Activated CD8-positive, alpha-beta T cell treated with anti-CD3 and anti-CD28 coated beads, Interleukin-2, amount 10 ng/mL, durations not matched to agents 7 days and 5 days (primary cell): ENCODE results near the gene NEUROG1. TPM values are rescaled to one million over a fixed set of nuclear protein-coding genes. Genes with fewer than 3 reads are reported as not detected.

ENCODE experiments used
- ATAC-seq: fragments of 150-1000 bp; cut with Tn5 transposase; one replicate; pipeline ENCODE4 v1.10.0; 2021; ENCODE audit warnings: moderate library complexity
- CTCF ChIA-PET: fragments of 350-600 bp; sonication (Branson Sonifier 250); formaldehyde crosslinking; loops from one replicate; lab custom pipeline; 2021; ENCODE audit warnings: antibody characterized with exemption; lab: Charles Lee
- POLR2A ChIA-PET: fragments of 350-600 bp; sonication (Branson Sonifier 250); formaldehyde crosslinking; loops from one replicate; lab custom pipeline; 2021; ENCODE audit warnings: antibody characterized with exemption; lab: Charles Lee
- DNase-seq: peaks from one replicate; pipeline ENCODE4 v3.0.0-alpha.2; 2020
- H3K27ac Mint-ChIP-seq: one replicate; pipeline ENCODE4 v1.8.0; 2021; ENCODE audit warnings: mild to moderate bottlenecking, mixed read lengths
- H3K27me3 Mint-ChIP-seq: one replicate; pipeline ENCODE4 v1.8.0; 2021; ENCODE audit warnings: low read depth, mixed read lengths
- H3K36me3 Mint-ChIP-seq: one replicate; pipeline ENCODE4 v1.8.0; 2021; ENCODE audit warnings: low read depth, mixed read lengths
- H3K4me1 Mint-ChIP-seq: one replicate; pipeline ENCODE4 v1.8.0; 2021; ENCODE audit warnings: low read depth, mixed read lengths
- H3K4me3 Mint-ChIP-seq: one replicate; pipeline ENCODE4 v1.8.0; 2021; ENCODE audit warnings: mild to moderate bottlenecking, mixed read lengths
- H3K9me3 Mint-ChIP-seq: one replicate; pipeline ENCODE4 v1.8.0; 2022; ENCODE audit warnings: mixed read lengths; ENCODE audit not compliant: insufficient read depth
- total RNA-seq, 2 experiments: library from RNA; stranded (reverse); gene quantifications; one replicate each; pipeline ENCODE4 v1.2.3, GENCODE V29; 2021

Gene NEUROG1
- total RNA-seq, 2 experiments from 2014 or later: not detected

- H3K4me3 Mint-ChIP-seq: no peak overlapping the region
- H3K27me3 Mint-ChIP-seq: peaks cover 77% of the 10 kb centered on the region
- no peak for ATAC-seq
- no peak for DNase-seq
- peaks cover 2% of the 10 kb centered on the region for H3K36me3 Mint-ChIP-seq
- POLR2A ChIA-PET: no interaction called here
- CTCF ChIA-PET: no interaction called here
- no peak overlapping the region for H3K27ac Mint-ChIP-seq
- no peaks in the 10 kb centered on the region for H3K9me3 Mint-ChIP-seq
- H3K4me1 Mint-ChIP-seq: peaks cover 7% of the 10 kb centered on the region
Measured at GRCh38 chr5:135491552-135492318, 44.0 kb downstream of the NEUROG1 start.

DNA sequence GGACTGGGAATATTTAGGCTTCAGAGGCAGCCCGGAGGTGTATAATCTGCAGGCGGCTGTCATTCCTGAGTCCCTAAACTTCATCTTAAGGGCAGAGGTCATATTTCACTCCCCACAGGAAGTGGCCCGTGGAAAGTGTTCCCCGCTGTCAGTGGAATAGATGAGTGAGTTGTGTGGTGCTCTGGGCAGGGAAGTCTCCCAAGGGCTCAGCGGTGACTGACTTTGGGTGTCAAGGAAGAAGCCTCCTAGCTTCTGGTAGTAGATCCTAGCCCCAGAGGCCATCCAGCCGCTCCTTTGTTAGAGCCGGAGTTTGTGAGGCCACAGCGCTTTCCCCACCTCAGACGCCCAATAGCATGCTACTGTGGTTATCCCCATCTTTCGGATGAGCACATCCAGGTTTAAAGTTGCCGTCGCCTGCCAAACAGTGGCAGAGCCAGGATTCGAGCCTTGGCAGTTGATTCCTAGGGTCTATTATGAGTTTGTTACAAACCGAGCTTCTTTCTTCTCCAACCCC is 44.7 kb downstream of the NEUROG1 start:
- DNase-seq (no peak), ATAC-seq (no peak)
- Mint-ChIP-seq H3K36me3 (peaks cover 2% of the 10 kb centered on the region), H3K27me3 (peaks cover 80% of the 10 kb centered on the region), H3K9me3 (no peaks in the 10 kb centered on the region), H3K27ac (no peak overlapping the region), H3K4me1 (peaks cover 7% of the 10 kb centered on the region), H3K4me3 (no peak overlapping the region)
- CTCF ChIA-PET: interaction anchor here (0.8 to 1.7 kb wide), 2 partner anchors 25 to 70 kb away, joined by 3 to 6 read pairs; no protein-coding TSS in a partner anchor
- POLR2A ChIA-PET: no interaction called here

DNA sequence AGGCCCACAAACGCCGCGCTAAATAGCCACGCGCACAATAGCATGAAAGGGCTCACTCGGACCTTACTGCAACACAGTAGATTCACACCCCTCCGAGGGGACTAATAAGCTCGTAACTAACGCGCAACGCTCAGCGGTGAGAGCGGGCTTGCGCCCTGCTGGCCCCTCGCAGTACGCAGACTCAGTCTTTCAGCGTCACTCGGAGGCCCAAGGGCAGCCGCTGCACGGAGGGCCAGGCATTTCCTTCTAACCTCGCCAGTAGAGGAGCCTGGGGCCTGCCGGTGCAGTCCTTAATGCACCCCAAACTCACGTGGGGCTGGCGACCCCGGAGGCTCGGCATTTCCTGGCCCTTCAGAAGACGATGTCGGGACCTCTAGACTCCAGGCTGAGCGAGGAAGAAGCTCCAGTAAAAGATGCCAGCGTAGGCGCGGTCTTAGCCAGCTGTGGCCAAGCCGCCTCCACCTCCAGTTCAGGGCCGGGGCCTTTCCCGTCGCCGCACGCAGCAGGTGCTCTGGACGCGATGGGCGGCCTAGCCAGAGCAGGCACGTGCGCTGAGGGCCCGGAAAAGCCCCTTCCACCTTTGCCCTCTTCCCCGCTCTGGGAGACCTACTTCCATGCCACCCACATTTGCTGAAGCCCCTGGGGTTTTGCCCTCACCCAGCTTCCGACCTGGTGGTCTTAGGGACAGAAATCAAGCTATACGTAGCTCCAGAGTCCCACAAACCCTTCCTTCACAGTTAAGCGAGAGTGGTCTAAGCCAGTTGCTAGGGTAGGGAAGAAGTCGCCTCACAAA is 45.3 kb downstream of the NEUROG1 start:
- no peak for ATAC-seq
- peaks cover 2% of the 10 kb centered on the region for H3K36me3 Mint-ChIP-seq
- no peak overlapping the region for H3K27ac Mint-ChIP-seq
- CTCF ChIA-PET: interaction anchor here (0.8 to 1.7 kb wide), 2 partner anchors 25 to 71 kb away, joined by 3 to 6 read pairs; no protein-coding TSS in a partner anchor
- no peaks in the 10 kb centered on the region for H3K9me3 Mint-ChIP-seq
- no peak for DNase-seq
- H3K4me3 Mint-ChIP-seq: no peak overlapping the region
- H3K27me3 Mint-ChIP-seq: peaks cover 84% of the 10 kb centered on the region
- POLR2A ChIA-PET: no interaction called here
- H3K4me1 Mint-ChIP-seq: peaks cover 7% of the 10 kb centered on the region

DNA sequence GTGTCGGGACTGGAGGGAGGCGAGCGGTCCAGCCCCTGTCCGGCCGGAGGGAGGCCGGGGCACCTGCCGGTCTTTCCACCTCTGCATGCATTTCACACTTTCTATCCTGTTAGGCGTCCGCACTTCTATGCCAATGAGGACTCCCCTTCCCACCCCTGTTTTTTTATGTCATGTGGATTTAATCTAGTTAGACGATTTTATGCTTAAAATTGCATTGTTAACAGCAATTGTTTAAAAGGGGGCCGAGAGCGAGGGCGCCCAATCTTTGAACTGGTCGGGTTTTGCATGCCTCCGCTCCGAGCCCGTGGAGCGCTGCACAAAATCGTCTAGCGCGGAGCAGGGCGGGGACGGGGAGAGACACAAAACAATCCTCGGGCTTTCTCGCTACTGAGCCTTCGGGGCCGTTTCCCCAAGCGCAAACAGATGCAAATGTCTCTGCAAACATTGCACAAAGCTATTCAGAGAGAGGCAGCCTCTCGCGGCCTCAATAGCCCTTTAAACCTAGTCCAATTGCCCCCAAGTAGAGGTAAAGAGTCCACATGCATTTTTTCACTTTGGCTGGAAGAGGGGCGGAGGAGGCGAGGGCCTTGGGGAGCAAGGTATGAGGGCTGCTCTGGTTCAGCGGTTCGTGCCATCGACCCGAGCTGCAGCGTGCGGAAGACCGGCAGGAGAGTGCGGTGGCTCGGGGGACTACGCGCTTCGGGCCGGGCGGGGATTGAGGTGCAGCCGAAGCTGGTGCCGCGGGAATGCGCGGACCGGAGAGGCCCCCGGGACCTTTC is 46.1 kb downstream of the NEUROG1 start:
- ATAC-seq (no peak), DNase-seq (no peak)
- H3K27ac Mint-ChIP-seq: peak overlapping the region; percentile 16
- H3K27me3 Mint-ChIP-seq: peaks cover 85% of the 10 kb centered on the region
- no peak overlapping the region for H3K4me3 Mint-ChIP-seq
- H3K36me3 Mint-ChIP-seq: peaks cover 2% of the 10 kb centered on the region
- ChIA-PET POLR2A (no interaction called here), CTCF (interaction anchor here (1.7 kb wide), 1 partner anchor 24 kb away, joined by 6 read pairs; no protein-coding TSS in a partner anchor)
- no peaks in the 10 kb centered on the region for H3K9me3 Mint-ChIP-seq
- H3K4me1 Mint-ChIP-seq: peaks cover 7% of the 10 kb centered on the region

- no peak overlapping the region for H3K27ac Mint-ChIP-seq
- H3K36me3 Mint-ChIP-seq: peaks cover 2% of the 10 kb centered on the region
- peaks cover 7% of the 10 kb centered on the region for H3K4me1 Mint-ChIP-seq
- CTCF ChIA-PET: no interaction called here
- no peak for DNase-seq
- POLR2A ChIA-PET: no interaction called here
- H3K9me3 Mint-ChIP-seq: no peaks in the 10 kb centered on the region
- ATAC-seq: no peak
- peaks cover 81% of the 10 kb centered on the region for H3K27me3 Mint-ChIP-seq
- no peak overlapping the region for H3K4me3 Mint-ChIP-seq
Measured at GRCh38 chr5:135488727-135489465, 46.9 kb downstream of the NEUROG1 start.

GRCh38 chr5:135487839-135488514 is 47.8 kb downstream of the NEUROG1 start:
- CTCF ChIA-PET: interaction anchor here (1.0 to 1.9 kb wide), 3 partner anchors 22 to 75 kb away, joined by 3 to 8 read pairs (median 4); no protein-coding TSS in a partner anchor
- Mint-ChIP-seq H3K9me3 (no peaks in the 10 kb centered on the region), H3K4me3 (no peak overlapping the region), H3K27ac (no peak overlapping the region), H3K36me3 (peaks cover 2% of the 10 kb centered on the region), H3K4me1 (peaks cover 7% of the 10 kb centered on the region), H3K27me3 (peaks cover 75% of the 10 kb centered on the region)
- POLR2A ChIA-PET: no interaction called here
- ATAC-seq (no peak), DNase-seq (no peak)

DNA sequence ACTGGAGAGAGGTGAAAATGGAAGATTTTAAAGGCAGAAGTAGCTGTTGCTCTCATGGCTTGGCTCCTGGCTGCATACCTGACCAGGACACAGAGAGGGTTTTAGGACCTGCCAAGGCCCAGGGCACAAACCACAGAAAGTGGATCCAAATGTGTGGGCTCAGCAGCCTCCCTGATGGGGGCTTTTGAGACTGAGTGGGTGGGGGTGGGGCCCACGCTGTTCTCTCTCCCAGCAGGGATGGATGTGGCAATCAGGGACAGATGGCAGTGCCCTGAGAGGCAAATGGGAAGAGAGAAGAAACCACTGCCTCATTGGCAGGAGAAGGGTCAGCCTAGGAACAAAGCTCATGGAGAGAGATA is 48.7 kb downstream of the NEUROG1 start:
- H3K27me3 Mint-ChIP-seq: peaks cover 65% of the 10 kb centered on the region
- H3K4me1 Mint-ChIP-seq: peaks cover 7% of the 10 kb centered on the region
- no peaks in the 10 kb centered on the region for H3K9me3 Mint-ChIP-seq
- DNase-seq: no peak
- ChIA-PET CTCF (interaction anchor here (1.0 to 1.9 kb wide), 3 partner anchors 21 to 76 kb away, joined by 3 to 8 read pairs (median 4); no protein-coding TSS in a partner anchor), POLR2A (no interaction called here)
- ATAC-seq: no peak
- H3K4me3 Mint-ChIP-seq: no peak overlapping the region
- peaks cover 2% of the 10 kb centered on the region for H3K36me3 Mint-ChIP-seq
- no peak overlapping the region for H3K27ac Mint-ChIP-seq

DNA sequence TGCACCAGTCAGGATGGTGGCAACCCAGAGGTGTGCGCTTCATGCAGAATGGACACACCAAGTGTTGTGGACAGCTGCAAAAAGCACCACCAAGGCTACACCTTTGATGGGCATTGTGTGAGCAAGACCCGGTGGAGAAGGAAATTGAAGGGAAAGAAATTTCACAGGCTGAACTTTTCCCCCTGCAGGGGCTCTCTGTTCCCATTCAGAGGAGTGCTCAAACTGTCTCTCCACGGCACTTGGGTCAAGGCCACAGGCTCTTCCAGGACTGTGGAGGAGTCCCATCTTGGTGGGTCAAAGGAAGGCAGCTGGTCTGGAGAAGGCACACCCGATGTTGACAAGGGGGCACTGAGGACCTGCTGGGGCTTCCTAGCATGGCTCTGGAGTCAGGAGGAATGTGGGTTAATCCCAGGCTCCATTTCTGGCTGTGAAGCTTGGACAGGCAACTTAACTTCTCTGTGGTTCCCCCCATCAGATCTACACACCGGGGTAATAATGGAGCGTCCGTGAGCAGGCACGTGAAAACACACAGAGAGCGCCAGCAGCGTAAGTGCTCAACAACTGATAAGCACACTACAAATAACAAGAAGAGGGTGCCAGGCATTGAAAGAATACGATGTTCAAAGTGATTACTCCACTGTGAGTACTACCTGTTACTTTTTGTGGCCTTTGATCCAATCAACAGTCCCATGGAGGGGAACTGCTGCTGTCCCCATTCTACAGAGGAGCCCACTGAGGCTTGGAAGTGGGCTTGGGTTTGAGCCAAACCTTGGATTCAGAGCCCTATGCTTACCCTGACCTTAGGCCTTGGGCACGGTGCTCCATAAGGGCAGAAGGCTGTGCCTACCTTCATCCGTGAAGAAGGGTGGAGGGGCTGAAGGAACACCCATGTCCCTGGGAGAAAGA is 49.4 kb downstream of the NEUROG1 start:
- Mint-ChIP-seq H3K9me3 (no peaks in the 10 kb centered on the region), H3K27ac (no peak overlapping the region), H3K36me3 (peaks cover 2% of the 10 kb centered on the region), H3K27me3 (peaks cover 59% of the 10 kb centered on the region), H3K4me3 (no peak overlapping the region), H3K4me1 (peaks cover 7% of the 10 kb centered on the region)
- ChIA-PET CTCF (interaction anchor here (1.0 to 1.9 kb wide), 2 partner anchors 20 to 76 kb away, joined by 3 to 8 read pairs; no protein-coding TSS in a partner anchor), POLR2A (no interaction called here)
- DNase-seq (no peak), ATAC-seq (no peak)

DNA sequence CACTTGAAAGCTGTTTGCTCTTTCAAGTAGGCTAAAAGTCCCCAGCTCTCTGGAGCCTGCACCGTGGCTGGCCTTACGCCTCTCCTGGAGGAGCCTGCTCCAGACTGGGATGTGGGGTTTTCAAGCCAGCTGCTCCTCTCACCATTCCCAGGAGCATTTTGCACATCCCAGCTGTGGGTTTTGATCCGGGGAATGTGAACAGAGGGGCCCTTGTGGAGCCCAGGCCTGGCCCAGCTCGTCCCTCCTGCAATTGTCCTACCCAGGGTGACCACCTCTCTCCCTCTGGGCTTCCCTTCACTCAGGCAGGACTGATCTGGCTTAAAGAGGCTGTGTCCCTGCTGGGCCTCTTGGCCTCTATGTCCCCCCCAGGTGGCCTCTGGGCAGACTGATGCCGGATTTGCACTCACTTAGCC is 51.1 kb downstream of the NEUROG1 start:
- Mint-ChIP-seq H3K27ac (no peak overlapping the region), H3K4me3 (no peak overlapping the region), H3K4me1 (peaks cover 2% of the 10 kb centered on the region), H3K27me3 (peaks cover 42% of the 10 kb centered on the region), H3K9me3 (no peaks in the 10 kb centered on the region), H3K36me3 (no peaks in the 10 kb centered on the region)
- ATAC-seq (no peak), DNase-seq (no peak)
- POLR2A ChIA-PET: no interaction called here
- CTCF ChIA-PET: no interaction called here
